ENCODE data around the gene KLHDC4.
A peak's percentile ranks its signal among the peaks of the same experiment; 100 is the strongest.

KLHDC4 gene

GRCh38 chr16:87746178-87746577 lies 19.6 kb downstream of the KLHDC4 start:
- Histone ChIP-seq H4K91ac (ENCODE audit: low read depth, low read length) (no peak overlapping the region), H2AK5ac (ENCODE audit: low read length) (no peak overlapping the region), H3K18ac (ENCODE audit: low read length) (no peak overlapping the region), H3K79me1 (ENCODE audit: low read length) (no peaks in the 10 kb centered on the region), H4K8ac (ENCODE audit: low read depth, low read length) (no peak overlapping the region), H3K9ac (ENCODE audit: low read length) (no peak overlapping the region), H3K27me3 (ENCODE audit: insufficient read depth, low read length) (no peaks in the 10 kb centered on the region), H3K79me2 (ENCODE audit: control insufficient read depth, insufficient read depth, low read length, poor library complexity) (no peaks in the 10 kb centered on the region), H3K4me3 (ENCODE audit: low read depth, low read length) (no peak overlapping the region), H3K14ac (ENCODE audit: low read length) (no peak overlapping the region), H2BK12ac (ENCODE audit: low read length) (no peak overlapping the region), H3K4me2 (ENCODE audit: low read length) (no peak overlapping the region), H2BK5ac (ENCODE audit: low read depth, low read length, poor library complexity) (no peak overlapping the region), H3K27ac (ENCODE audit: low read depth, low read length) (no peak overlapping the region), H2BK120ac (ENCODE audit: insufficient read depth, low read length, poor library complexity) (no peak overlapping the region), H3K4ac (ENCODE audit: low read depth, low read length) (no peak overlapping the region), H3K23ac (ENCODE audit: low read length) (no peak overlapping the region), H3K4me1 (ENCODE audit: control insufficient read depth in 1 of 2, insufficient read depth in 2 of 2, low read length in 2 of 2) (no peaks in the 10 kb centered on the region), H2AFZ (ENCODE audit: insufficient read depth, low read length, poor library complexity) (no peak overlapping the region), H3K9me3 (ENCODE audit: insufficient read depth, low read depth, low read length) (no peaks in the 10 kb centered on the region), H3K36me3 (ENCODE audit: control insufficient read depth in 1 of 2, insufficient read depth in 2 of 2, low read length in 2 of 2) (peaks cover 46 to 54% of the 10 kb centered on the region in 2 experiments), H4K12ac (ENCODE audit: low read depth, low read length) (no peak overlapping the region)
- DNase-seq: no peak
- no CpG with 5 or more reads among the region's 8 CpGs for WGBS (ENCODE audit: extremely low coverage, insufficient coverage, insufficient read length)

DNA sequence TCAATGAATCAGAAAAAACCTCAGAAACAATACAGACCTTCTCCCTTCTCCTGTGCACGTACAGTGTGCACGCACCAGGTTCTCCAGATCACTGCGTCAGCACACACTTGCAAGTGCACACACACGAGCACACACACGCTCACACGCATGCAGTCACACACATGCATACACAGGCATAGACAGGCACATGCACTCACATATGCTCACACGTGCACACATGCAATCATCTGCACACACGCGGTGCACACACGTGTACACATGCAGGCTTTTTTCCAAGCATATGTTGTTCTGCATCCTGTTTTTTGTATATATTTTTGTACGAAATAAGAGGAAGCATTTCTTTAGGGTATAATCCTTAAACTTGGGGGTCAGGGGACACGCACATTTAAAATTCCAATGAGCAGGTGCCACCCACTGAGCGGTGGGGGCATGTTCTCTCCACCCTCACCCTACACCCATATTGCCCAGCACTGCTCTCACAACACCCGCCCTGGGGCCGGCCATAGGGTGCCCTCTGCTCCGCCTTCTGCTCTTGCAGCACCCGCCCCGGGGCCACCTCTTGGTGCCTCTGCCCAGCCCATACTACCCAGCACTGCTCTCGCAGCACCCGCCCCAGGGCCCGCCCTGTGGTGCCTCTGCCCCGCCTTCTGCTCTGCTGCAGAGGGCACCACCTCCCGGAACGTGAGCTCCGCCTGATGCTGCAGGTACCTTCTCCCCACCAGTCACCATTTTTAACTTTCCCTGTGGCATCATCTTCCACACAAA lies 20.9 kb downstream of the KLHDC4 start:
- no peak overlapping the region for H2BK5ac ChIP-seq (ENCODE audit: low read depth, low read length, poor library complexity)
- no peak overlapping the region for H2BK120ac ChIP-seq (ENCODE audit: insufficient read depth, low read length, poor library complexity)
- no peak overlapping the region for H3K9ac ChIP-seq (ENCODE audit: low read length)
- no peak overlapping the region for H3K4me2 ChIP-seq (ENCODE audit: low read length)
- H3K27me3 ChIP-seq (ENCODE audit: insufficient read depth, low read length): no peaks in the 10 kb centered on the region
- peaks cover 49 to 56% of the 10 kb centered on the region in 2 experiments for H3K36me3 ChIP-seq (ENCODE audit: control insufficient read depth in 1 of 2, insufficient read depth in 2 of 2, low read length in 2 of 2)
- no peak overlapping the region for H3K23ac ChIP-seq (ENCODE audit: low read length)
- no peaks in the 10 kb centered on the region for H3K9me3 ChIP-seq (ENCODE audit: insufficient read depth, low read depth, low read length)
- H2AFZ ChIP-seq (ENCODE audit: insufficient read depth, low read length, poor library complexity): no peak overlapping the region
- no peak overlapping the region for H3K27ac ChIP-seq (ENCODE audit: low read depth, low read length)
- H2BK12ac ChIP-seq (ENCODE audit: low read length): no peak overlapping the region
- H3K4me1 ChIP-seq (ENCODE audit: control insufficient read depth in 1 of 2, insufficient read depth in 2 of 2, low read length in 2 of 2): no peaks in the 10 kb centered on the region
- H4K91ac ChIP-seq (ENCODE audit: low read depth, low read length): no peak overlapping the region
- no peaks in the 10 kb centered on the region for H3K79me1 ChIP-seq (ENCODE audit: low read length)
- no peak overlapping the region for H3K4ac ChIP-seq (ENCODE audit: low read depth, low read length)
- no peak for DNase-seq
- H2AK5ac ChIP-seq (ENCODE audit: low read length): no peak overlapping the region
- no CpG with 5 or more reads among the region's 25 CpGs for WGBS (ENCODE audit: extremely low coverage, insufficient coverage, insufficient read length)
- H3K18ac ChIP-seq (ENCODE audit: low read length): no peak overlapping the region
- no peak overlapping the region for H4K8ac ChIP-seq (ENCODE audit: low read depth, low read length)
- no peak overlapping the region for H3K14ac ChIP-seq (ENCODE audit: low read length)
- H3K4me3 ChIP-seq (ENCODE audit: low read depth, low read length): peak overlapping the region; percentile 3
- H3K79me2 ChIP-seq (ENCODE audit: control insufficient read depth, insufficient read depth, low read length, poor library complexity): no peaks in the 10 kb centered on the region
- no peak overlapping the region for H4K12ac ChIP-seq (ENCODE audit: low read depth, low read length)

- H3K4me1 ChIP-seq (ENCODE audit: control insufficient read depth in 1 of 2, insufficient read depth in 2 of 2, low read length in 2 of 2): no peaks in the 10 kb centered on the region
- no peak overlapping the region for H4K8ac ChIP-seq (ENCODE audit: low read depth, low read length)
- WGBS (ENCODE audit: extremely low coverage, insufficient coverage, insufficient read length): no CpG with 5 or more reads among the region's 17 CpGs
- H2BK120ac ChIP-seq (ENCODE audit: insufficient read depth, low read length, poor library complexity): no peak overlapping the region
- no peak overlapping the region for H4K12ac ChIP-seq (ENCODE audit: low read depth, low read length)
- no peak for DNase-seq
- no peak overlapping the region for H3K23ac ChIP-seq (ENCODE audit: low read length)
- no peak overlapping the region for H3K9ac ChIP-seq (ENCODE audit: low read length)
- H3K4me3 ChIP-seq (ENCODE audit: low read depth, low read length): no peak overlapping the region
- H3K79me2 ChIP-seq (ENCODE audit: control insufficient read depth, insufficient read depth, low read length, poor library complexity): no peaks in the 10 kb centered on the region
- H3K36me3 ChIP-seq (ENCODE audit: control insufficient read depth in 1 of 2, insufficient read depth in 2 of 2, low read length in 2 of 2): peaks cover 35 to 48% of the 10 kb centered on the region in 2 experiments
- H2BK5ac ChIP-seq (ENCODE audit: low read depth, low read length, poor library complexity): no peak overlapping the region
- no peak overlapping the region for H2AK5ac ChIP-seq (ENCODE audit: low read length)
- H4K91ac ChIP-seq (ENCODE audit: low read depth, low read length): no peak overlapping the region
- H3K4me2 ChIP-seq (ENCODE audit: low read length): no peak overlapping the region
- no peak overlapping the region for H3K4ac ChIP-seq (ENCODE audit: low read depth, low read length)
- no peaks in the 10 kb centered on the region for H3K27me3 ChIP-seq (ENCODE audit: insufficient read depth, low read length)
- no peak overlapping the region for H2BK12ac ChIP-seq (ENCODE audit: low read length)
- H3K18ac ChIP-seq (ENCODE audit: low read length): no peak overlapping the region
- H3K79me1 ChIP-seq (ENCODE audit: low read length): no peaks in the 10 kb centered on the region
- H3K14ac ChIP-seq (ENCODE audit: low read length): no peak overlapping the region
- H2AFZ ChIP-seq (ENCODE audit: insufficient read depth, low read length, poor library complexity): no peak overlapping the region
- H3K27ac ChIP-seq (ENCODE audit: low read depth, low read length): no peak overlapping the region
- H3K9me3 ChIP-seq (ENCODE audit: insufficient read depth, low read depth, low read length): no peaks in the 10 kb centered on the region
Measured at GRCh38 chr16:87742781-87743490, 22.9 kb downstream of the KLHDC4 start.

DNA sequence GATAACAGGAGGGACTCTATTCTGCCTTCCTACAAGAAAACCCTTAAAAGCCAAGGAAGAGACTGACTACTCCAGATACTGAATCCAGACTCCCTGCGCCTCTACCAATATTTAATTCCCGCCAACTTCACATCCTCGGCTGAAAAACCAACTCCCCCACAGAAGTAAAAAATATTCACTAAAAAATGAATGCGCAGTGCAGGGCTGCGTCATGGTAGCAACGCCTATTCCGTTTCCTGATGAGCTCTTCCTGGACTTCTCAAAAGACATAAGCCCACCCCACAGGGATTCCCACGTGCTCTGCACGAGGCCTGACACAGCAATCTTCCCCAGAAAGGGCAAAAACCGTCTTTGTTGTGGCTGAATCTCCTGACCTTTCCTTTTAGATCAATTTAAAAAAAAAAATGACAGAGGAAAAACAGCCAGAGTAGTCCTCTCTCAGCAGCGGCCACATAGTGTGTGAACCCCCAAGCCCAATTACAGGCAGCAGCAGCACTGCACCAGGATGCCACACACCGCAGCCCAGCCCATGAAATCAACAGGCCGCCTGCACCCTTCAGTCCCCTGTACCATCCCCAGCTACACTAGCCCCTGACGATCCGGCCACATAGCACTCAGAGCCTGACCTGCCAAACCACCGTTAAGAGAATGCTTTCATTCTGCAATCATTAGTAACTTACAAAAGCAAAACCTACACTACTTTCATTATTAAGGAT lies 23.9 kb downstream of the KLHDC4 start:
- H3K36me3 ChIP-seq (ENCODE audit: control insufficient read depth in 1 of 2, insufficient read depth in 2 of 2, low read length in 2 of 2): peaks cover 27 to 41% of the 10 kb centered on the region in 2 experiments
- DNase-seq: no peak
- H3K27me3 ChIP-seq (ENCODE audit: insufficient read depth, low read length): no peaks in the 10 kb centered on the region
- WGBS (ENCODE audit: extremely low coverage, insufficient coverage, insufficient read length): 100% methylated on average over 2 of the region's 16 CpGs
- no peak overlapping the region for H2BK120ac ChIP-seq (ENCODE audit: insufficient read depth, low read length, poor library complexity)
- H3K9ac ChIP-seq (ENCODE audit: low read length): no peak overlapping the region
- H3K79me1 ChIP-seq (ENCODE audit: low read length): no peaks in the 10 kb centered on the region
- no peak overlapping the region for H2BK12ac ChIP-seq (ENCODE audit: low read length)
- H3K27ac ChIP-seq (ENCODE audit: low read depth, low read length): no peak overlapping the region
- H4K12ac ChIP-seq (ENCODE audit: low read depth, low read length): no peak overlapping the region
- no peaks in the 10 kb centered on the region for H3K4me1 ChIP-seq (ENCODE audit: control insufficient read depth in 1 of 2, insufficient read depth in 2 of 2, low read length in 2 of 2)
- H4K8ac ChIP-seq (ENCODE audit: low read depth, low read length): no peak overlapping the region
- H3K4me3 ChIP-seq (ENCODE audit: low read depth, low read length): no peak overlapping the region
- no peak overlapping the region for H3K14ac ChIP-seq (ENCODE audit: low read length)
- no peak overlapping the region for H3K4ac ChIP-seq (ENCODE audit: low read depth, low read length)
- H3K23ac ChIP-seq (ENCODE audit: low read length): no peak overlapping the region
- no peak overlapping the region for H4K91ac ChIP-seq (ENCODE audit: low read depth, low read length)
- H3K18ac ChIP-seq (ENCODE audit: low read length): no peak overlapping the region
- no peak overlapping the region for H2BK5ac ChIP-seq (ENCODE audit: low read depth, low read length, poor library complexity)
- H2AFZ ChIP-seq (ENCODE audit: insufficient read depth, low read length, poor library complexity): no peak overlapping the region
- no peak overlapping the region for H3K4me2 ChIP-seq (ENCODE audit: low read length)
- H2AK5ac ChIP-seq (ENCODE audit: low read length): no peak overlapping the region
- no peaks in the 10 kb centered on the region for H3K79me2 ChIP-seq (ENCODE audit: control insufficient read depth, insufficient read depth, low read length, poor library complexity)
- no peaks in the 10 kb centered on the region for H3K9me3 ChIP-seq (ENCODE audit: insufficient read depth, low read depth, low read length)

Measured in trophoblast cell (in vitro differentiated cells and primary cell).